AG09309 (cell line): ENCODE measurements around the gene ABTB2.

Experiments
- DNase-seq: peaks from one replicate; pipeline ENCODE4 v3.0.0-alpha.2; 2010; ENCODE audit warnings: low read depth
- H3K4me3 ChIP-seq: 2 replicates; pipeline ENCODE4 v1.5.1; 2011; ENCODE audit warnings: mild to moderate bottlenecking, low read depth, low read length, moderate library complexity; ENCODE audit not compliant: control insufficient read depth
- CTCF ChIP-seq: IDR thresholded peaks from 2 replicates; pipeline ENCODE4 v1.5.1; 2011; ENCODE audit warnings: mild to moderate bottlenecking, low read depth, low read length, inconsistent platforms; ENCODE audit not compliant: insufficient read depth, control insufficient read depth; ENCODE audit errors: missing control alignments

Gene ABTB2

GRCh38 chr11:34236572-34236971 lies 121.2 kb downstream of the ABTB2 start:
- no peak for DNase-seq
- no peak for TF ChIP-seq CTCF
- no peak overlapping the region for H3K4me3 ChIP-seq

- H3K4me3 ChIP-seq, result no peak overlapping the region
- DNase-seq, result no peak
- TF ChIP-seq CTCF, result no peak
These were observed 122.2 kb downstream of the ABTB2 start for GRCh38 chr11:34235591-34236071.

DNA sequence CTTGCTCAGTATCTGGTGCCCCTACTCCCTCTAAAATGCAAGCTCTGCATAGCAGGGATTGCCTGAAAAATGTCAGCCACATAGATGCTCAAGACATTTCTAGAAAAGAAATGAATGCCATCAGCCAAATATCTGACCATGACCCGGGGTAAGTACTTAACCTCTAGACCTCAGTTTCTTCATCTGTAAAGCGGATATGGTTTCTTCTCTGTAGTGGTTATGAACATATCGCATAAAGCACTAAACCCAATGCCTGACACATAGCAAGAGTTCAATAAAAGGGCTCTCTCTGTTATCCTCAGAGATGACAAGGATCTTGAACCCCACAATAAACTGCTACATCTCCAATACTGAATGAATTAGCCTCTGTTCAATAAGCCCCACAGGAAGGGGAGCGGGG lies 122.6 kb downstream of the ABTB2 start:
- DNase-seq, result no peak
- H3K4me3 ChIP-seq, result no peak overlapping the region
- no peak for TF ChIP-seq CTCF

DNA sequence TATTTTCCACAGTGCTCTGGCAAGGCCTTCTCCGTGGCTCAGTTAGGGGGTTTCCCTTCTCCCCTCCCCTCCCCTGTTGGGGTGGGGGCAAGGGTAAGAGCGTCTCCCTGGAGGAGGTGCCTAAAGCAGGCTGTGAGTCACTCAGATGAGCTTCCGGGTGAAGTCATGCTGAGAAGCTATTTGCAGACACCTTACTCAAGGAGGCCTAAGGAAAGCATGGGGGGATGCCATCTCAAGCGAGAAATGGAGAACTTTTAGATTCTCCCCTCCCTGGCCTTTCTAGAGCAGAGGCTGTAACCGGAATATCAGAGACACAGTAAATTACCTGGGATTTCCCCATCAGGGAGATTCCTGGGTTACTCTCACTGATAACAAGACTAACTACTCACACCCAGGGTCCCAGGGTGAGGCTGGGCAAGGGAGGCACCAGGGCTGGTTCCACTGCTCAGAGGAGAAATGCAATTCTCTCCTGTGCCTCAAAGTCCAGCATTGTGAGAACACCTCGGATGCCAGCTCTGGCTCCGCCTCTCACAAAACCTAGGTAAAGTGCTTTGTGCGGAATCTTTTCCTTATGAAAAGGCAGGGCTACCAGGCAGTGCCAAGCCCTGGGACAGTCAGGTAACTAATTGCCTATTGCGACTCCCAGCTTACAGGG lies 123.6 kb downstream of the ABTB2 start:
- DNase-seq, result no peak
- no peak overlapping the region for H3K4me3 ChIP-seq

DNA sequence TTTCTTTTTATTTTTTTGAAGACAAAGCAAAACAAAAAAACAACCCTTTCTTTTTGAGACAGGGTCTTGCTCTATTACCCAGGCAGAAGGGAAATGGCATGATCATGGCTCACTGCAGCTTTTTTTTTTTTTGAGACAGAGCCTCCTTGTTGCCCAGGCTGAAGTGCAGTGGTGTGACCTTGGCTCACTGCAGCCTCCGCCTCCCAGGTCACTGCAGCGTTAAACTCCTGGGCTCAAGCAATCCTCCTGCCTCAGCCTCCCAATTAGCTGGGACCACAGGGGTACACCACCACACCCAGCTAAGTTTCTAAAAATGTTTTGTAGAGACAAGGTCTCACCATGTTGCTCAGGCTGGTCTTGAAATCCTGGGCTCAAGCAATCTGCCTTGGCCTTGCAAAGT lies 124.6 kb downstream of the ABTB2 start:
- DNase-seq, result no peak
- H3K4me3 ChIP-seq, result no peak overlapping the region
- TF ChIP-seq CTCF, result no peak

More for the DNA sequence above, 123.6 kb downstream of the ABTB2 start:
- TF ChIP-seq CTCF, result no peak

DNA sequence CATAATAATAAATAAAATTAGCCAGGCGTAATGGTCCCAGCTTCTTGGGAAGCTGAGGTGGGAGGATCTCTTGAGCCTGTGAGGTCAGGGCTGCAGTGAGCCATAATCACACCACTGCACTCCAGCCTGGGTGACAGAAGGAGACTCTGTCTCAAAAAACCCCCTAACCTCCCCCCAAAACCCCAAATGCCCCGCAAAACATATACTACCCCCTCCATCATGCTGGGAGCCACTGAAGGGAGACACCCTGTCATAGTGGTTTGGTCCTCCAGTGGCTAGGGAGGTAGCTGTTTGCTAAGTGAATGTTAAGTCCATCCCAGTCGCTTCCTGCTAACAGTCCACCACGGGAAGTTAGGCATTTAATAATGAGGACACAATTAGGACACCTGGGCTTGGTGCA lies 125.0 kb downstream of the ABTB2 start:
- no peak for DNase-seq
- no peak for TF ChIP-seq CTCF

More for the DNA sequence above, 125.0 kb downstream of the ABTB2 start:
- no peak overlapping the region for H3K4me3 ChIP-seq
